NCI-H524 (cell line): Measurements from ENCODE around the gene MYOZ3.

ENCODE experiments used
- DNase-seq, 2 experiments: peaks; one replicate each; lab custom pipeline; 2025; lab: John Stamatoyannopoulos, UW

Gene MYOZ3

GRCh38 chr5:150700594-150701377 lies 39.7 kb downstream of the MYOZ3 start, which contains the start of gene RBM22:
RBM22 (minus strand) TSS chr5:150701062; CDS start chr5:150700985, 77 bp downstream.
- peak; percentile 84 to 92 for DNase-seq

GRCh38 chr5:150703762-150704161 lies 42.7 kb downstream of the MYOZ3 start:
- no peak for DNase-seq

GRCh38 chr5:150706776-150707390 lies 45.8 kb downstream of the MYOZ3 start:
- no peak for DNase-seq

- peak; percentile 12 to 21 for DNase-seq
Observed at GRCh38 chr5:150710165-150710564, 49.1 kb downstream of the MYOZ3 start.

- no peak for DNase-seq
Observed at GRCh38 chr5:150723845-150724244, 62.8 kb downstream of the MYOZ3 start.
